Nephron (organoid): ENCODE data around the gene EHD4.

Experiments
- H3K27ac Mint-ChIP-seq, 3 experiments: 2 replicates each; pipeline ENCODE4 v1.8.0; 2020; ENCODE audit warnings: mixed read lengths in 3 of 3, mild to moderate bottlenecking in 2 of 3, moderate library complexity in 1 of 3
- H3K27me3 Mint-ChIP-seq: 2 replicates; pipeline ENCODE4 v1.8.0; 2021; ENCODE audit warnings: low read depth, mild to moderate bottlenecking, moderate library complexity, mixed read lengths
- H3K36me3 Mint-ChIP-seq: 2 replicates; pipeline ENCODE4 v1.8.0; 2020; ENCODE audit warnings: low read depth, mixed read lengths
- H3K4me1 Mint-ChIP-seq: 2 replicates; pipeline ENCODE4 v1.8.0; 2020; ENCODE audit warnings: mixed read lengths
- H3K4me3 Mint-ChIP-seq, 3 experiments: 2 replicates each; pipeline ENCODE4 v1.8.0; 2020; ENCODE audit warnings: mild to moderate bottlenecking in 3 of 3, mixed read lengths in 3 of 3, moderate library complexity in 2 of 3
- H3K9me3 Mint-ChIP-seq: 2 replicates; pipeline ENCODE4 v1.8.0; 2020; ENCODE audit warnings: mixed read lengths
- CTCF ChIP-seq, 3 experiments: fragments of 200-600 bp; sonication (generic); IDR thresholded peaks; one replicate each; pipeline ENCODE4 v1.5.0; 2021; ENCODE audit warnings: antibody characterized with exemption in 3 of 3; ENCODE audit not compliant: unreplicated experiment in 3 of 3

Gene EHD4

GRCh38 chr15:41876007-41876406 is 96.3 kb downstream of the EHD4 start:
- no peak for TF ChIP-seq CTCF (IDR thresholded peaks at IDR 0.05; ENCODE audit: unreplicated experiment in 3 of 3)
- no peaks in the 10 kb centered on the region for H3K36me3 Mint-ChIP-seq
- H3K9me3 Mint-ChIP-seq: no peaks in the 10 kb centered on the region
- no peak overlapping the region for H3K4me3 Mint-ChIP-seq
- peaks cover 5% of the 10 kb centered on the region for H3K4me1 Mint-ChIP-seq
- no peak overlapping the region for H3K27ac Mint-ChIP-seq
- peaks cover 10% of the 10 kb centered on the region for H3K27me3 Mint-ChIP-seq

- Mint-ChIP-seq H3K4me3 (no peak overlapping the region), H3K36me3 (no peaks in the 10 kb centered on the region), H3K27ac (no peak overlapping the region), H3K9me3 (no peaks in the 10 kb centered on the region), H3K27me3 (peaks cover 12% of the 10 kb centered on the region), H3K4me1 (peaks cover 10% of the 10 kb centered on the region)
- no peak for TF ChIP-seq CTCF (IDR thresholded peaks at IDR 0.05; ENCODE audit: unreplicated experiment in 3 of 3)
Measured at GRCh38 chr15:41874736-41875135, 97.6 kb downstream of the EHD4 start.

- H3K27ac Mint-ChIP-seq: no peak overlapping the region
- no peak overlapping the region for H3K4me3 Mint-ChIP-seq
- peaks cover 12% of the 10 kb centered on the region for H3K27me3 Mint-ChIP-seq
- H3K9me3 Mint-ChIP-seq: no peaks in the 10 kb centered on the region
- H3K4me1 Mint-ChIP-seq: peaks cover 10% of the 10 kb centered on the region
- TF ChIP-seq CTCF (IDR thresholded peaks at IDR 0.05; ENCODE audit: unreplicated experiment in 3 of 3): no peak
- H3K36me3 Mint-ChIP-seq: no peaks in the 10 kb centered on the region
Measured at GRCh38 chr15:41873711-41874110, 98.6 kb downstream of the EHD4 start.

GRCh38 chr15:41872166-41872747 is 100.1 kb downstream of the EHD4 start:
- Mint-ChIP-seq H3K4me3 (no peak overlapping the region), H3K36me3 (no peaks in the 10 kb centered on the region), H3K9me3 (no peaks in the 10 kb centered on the region), H3K27ac (no peak overlapping the region), H3K27me3 (peaks cover 12% of the 10 kb centered on the region), H3K4me1 (peaks cover 5% of the 10 kb centered on the region)
- TF ChIP-seq CTCF (IDR thresholded peaks at IDR 0.05; ENCODE audit: unreplicated experiment in 3 of 3): no peak

GRCh38 chr15:41871175-41871905 is 101.0 kb downstream of the EHD4 start:
- H3K9me3 Mint-ChIP-seq: no peaks in the 10 kb centered on the region
- H3K27me3 Mint-ChIP-seq: peaks cover 12% of the 10 kb centered on the region
- TF ChIP-seq CTCF (IDR thresholded peaks at IDR 0.05; ENCODE audit: unreplicated experiment in 3 of 3): no peak
- H3K4me1 Mint-ChIP-seq: peaks cover 5% of the 10 kb centered on the region
- H3K27ac Mint-ChIP-seq: no peak overlapping the region
- no peaks in the 10 kb centered on the region for H3K36me3 Mint-ChIP-seq
- H3K4me3 Mint-ChIP-seq: no peak overlapping the region

GRCh38 chr15:41870689-41871081 is 101.7 kb downstream of the EHD4 start:
- no peak overlapping the region for H3K4me3 Mint-ChIP-seq
- no peaks in the 10 kb centered on the region for H3K36me3 Mint-ChIP-seq
- H3K9me3 Mint-ChIP-seq: no peaks in the 10 kb centered on the region
- no peak for TF ChIP-seq CTCF (IDR thresholded peaks at IDR 0.05; ENCODE audit: unreplicated experiment in 3 of 3)
- peaks cover 12% of the 10 kb centered on the region for H3K27me3 Mint-ChIP-seq
- peak overlapping the region in 2 of 3 experiments; percentile 8 to 58 for H3K27ac Mint-ChIP-seq
- H3K4me1 Mint-ChIP-seq: peaks cover 5% of the 10 kb centered on the region
